ENCODE results near the gene RHOF. TPM values are rescaled to one million over a fixed set of nuclear protein-coding genes. Genes with fewer than 3 reads are reported as not detected.
A peak's percentile ranks its signal among the peaks of the same experiment; 100 is the strongest.

The RHOF gene
- total and polyA plus RNA-seq, 4 donors: 0.97 to 7.0 (median 3.5) TPM

DNA sequence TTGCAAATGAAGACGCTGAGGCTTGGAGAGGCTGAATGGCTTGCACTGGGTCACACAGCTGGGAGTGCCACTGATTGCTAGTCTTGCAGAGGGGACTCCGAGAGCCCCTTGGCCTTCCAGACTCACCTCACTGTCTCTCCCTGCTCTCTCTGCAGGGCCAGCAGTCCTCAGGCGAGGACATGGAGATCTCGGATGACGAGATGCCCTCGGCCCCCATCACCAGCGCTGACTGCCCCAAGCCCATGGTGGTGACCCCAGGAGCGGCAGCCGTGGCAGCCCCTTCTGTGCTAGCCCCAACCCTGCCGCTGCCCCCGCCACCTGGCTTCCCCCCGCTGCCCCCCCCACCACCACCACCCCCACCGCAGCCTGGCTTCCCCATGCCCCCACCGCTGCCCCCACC is 20.5 kb upstream of the RHOF start:
- Histone ChIP-seq H3K4me3 (ENCODE audit: low read depth in 1 of 3, low read length in 3 of 3) (no peak overlapping the region), H3K9me3 (ENCODE audit: control insufficient read depth in 4 of 4, low read length in 3 of 4) (no peaks in the 10 kb centered on the region), H3K9ac (ENCODE audit: low read depth in 1 of 2, low read length in 2 of 2) (no peak overlapping the region), H3K27me3 (ENCODE audit: control insufficient read depth in 4 of 4, insufficient read depth in 4 of 4, low read length in 3 of 4) (no peaks in the 10 kb centered on the region), H3K27ac (ENCODE audit: low read depth in 1 of 2, low read length in 2 of 2) (no peak overlapping the region), H3K36me3 (ENCODE audit: control insufficient read depth in 4 of 4, insufficient read depth in 3 of 4, low read depth in 1 of 4, low read length in 3 of 4) (peaks cover 28 to 52% (median 37%) of the 10 kb centered on the region in 4 donors), H3K4me1 (ENCODE audit: control insufficient read depth in 4 of 4, insufficient read depth in 4 of 4, low read length in 3 of 4) (peaks cover 7 to 45% (median 31%) of the 10 kb centered on the region in 4 donors)
- no peak for DNase-seq (ENCODE audit: low spot score)
- WGBS: 93% methylated on average over 14 of the region's 14 CpGs
- TF ChIP-seq, protein P1, sequence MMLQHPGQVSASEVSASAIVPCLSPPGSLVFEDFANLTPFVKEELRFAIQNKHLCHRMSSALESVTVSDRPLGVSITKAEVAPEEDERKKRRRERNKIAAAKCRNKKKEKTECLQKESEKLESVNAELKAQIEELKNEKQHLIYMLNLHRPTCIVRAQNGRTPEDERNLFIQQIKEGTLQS (IDR thresholded peaks at IDR 0.05): no peak
- TF ChIP-seq GABPA (IDR thresholded peaks at IDR 0.05 in 1 of 2, conservative IDR thresholded peaks at IDR 0.05 in 1 of 2) (no peak), YY1 (IDR thresholded peaks at IDR 0.05) (no peak), EGR1 (IDR thresholded peaks at IDR 0.05; ENCODE audit: low read depth in 2 of 2) (no peak), NR2F2 (IDR thresholded peaks at IDR 0.05) (no peak), HNF4A (conservative IDR thresholded peaks at IDR 0.05) (no peak), FOXA2 (IDR thresholded peaks at IDR 0.05) (no peak), SP1 (IDR thresholded peaks at IDR 0.05) (no peak), FOXA1 (IDR thresholded peaks at IDR 0.05) (no peak), RXRA (IDR thresholded peaks at IDR 0.05) (no peak), HNF4G (IDR thresholded peaks at IDR 0.05) (no peak)
- TF ChIP-seq, protein P2, sequence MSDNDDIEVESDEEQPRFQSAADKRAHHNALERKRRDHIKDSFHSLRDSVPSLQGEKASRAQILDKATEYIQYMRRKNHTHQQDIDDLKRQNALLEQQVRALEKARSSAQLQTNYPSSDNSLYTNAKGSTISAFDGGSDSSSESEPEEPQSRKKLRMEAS (IDR thresholded peaks at IDR 0.05): no peak
- TF ChIP-seq, protein P3, sequence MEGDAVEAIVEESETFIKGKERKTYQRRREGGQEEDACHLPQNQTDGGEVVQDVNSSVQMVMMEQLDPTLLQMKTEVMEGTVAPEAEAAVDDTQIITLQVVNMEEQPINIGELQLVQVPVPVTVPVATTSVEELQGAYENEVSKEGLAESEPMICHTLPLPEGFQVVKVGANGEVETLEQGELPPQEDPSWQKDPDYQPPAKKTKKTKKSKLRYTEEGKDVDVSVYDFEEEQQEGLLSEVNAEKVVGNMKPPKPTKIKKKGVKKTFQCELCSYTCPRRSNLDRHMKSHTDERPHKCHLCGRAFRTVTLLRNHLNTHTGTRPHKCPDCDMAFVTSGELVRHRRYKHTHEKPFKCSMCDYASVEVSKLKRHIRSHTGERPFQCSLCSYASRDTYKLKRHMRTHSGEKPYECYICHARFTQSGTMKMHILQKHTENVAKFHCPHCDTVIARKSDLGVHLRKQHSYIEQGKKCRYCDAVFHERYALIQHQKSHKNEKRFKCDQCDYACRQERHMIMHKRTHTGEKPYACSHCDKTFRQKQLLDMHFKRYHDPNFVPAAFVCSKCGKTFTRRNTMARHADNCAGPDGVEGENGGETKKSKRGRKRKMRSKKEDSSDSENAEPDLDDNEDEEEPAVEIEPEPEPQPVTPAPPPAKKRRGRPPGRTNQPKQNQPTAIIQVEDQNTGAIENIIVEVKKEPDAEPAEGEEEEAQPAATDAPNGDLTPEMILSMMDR (IDR thresholded peaks at IDR 0.05; ENCODE audit: low read depth, low read length, missing input control): no peak

DNA sequence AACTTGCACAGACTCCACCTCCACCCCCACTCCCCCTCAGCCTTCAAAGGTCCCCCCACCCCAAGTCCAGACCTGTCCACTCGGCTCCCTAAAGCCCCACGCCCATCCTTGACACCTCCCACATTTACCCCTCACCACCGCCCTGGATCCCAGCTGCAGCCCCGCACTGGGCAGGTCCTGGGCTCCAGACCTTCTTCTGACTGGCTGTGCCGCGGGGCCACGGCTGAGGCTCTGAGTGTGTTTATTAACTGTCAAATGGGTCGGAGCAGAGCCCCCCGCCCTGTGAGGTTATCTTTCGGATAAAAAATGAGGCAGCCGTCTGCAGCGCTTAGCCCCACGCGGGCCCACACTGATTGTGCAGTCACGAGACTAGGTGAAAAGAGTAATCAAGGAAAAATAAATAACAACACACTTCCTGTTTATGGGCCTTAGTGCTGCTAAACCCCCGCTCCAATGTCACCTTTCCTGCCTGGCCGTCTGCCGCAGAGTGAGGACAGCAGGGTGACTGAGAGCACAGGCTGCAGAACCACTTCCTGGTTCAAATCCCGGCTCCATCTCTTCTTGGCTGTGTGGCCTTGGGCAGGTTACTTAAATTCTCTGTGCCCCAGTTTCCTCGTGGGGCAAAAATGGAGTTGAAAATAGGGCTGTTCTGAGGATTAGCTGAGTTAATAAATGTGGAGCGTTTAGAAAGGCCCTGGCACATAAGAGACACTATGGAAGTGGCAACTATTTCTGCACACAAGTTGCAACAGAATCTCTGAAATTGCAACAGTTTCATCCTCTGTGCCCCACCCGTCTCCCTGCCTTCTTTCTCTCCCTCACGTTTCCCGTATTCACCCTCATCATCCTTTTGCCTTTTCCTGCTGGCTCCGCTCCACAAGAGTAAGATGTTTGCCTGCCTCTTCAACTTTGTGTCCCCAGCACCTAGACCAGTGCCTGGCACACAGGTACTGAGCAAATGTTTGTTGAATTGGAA is 19.7 kb upstream of the RHOF start:
- Histone ChIP-seq H3K27ac (ENCODE audit: low read depth in 1 of 2, low read length in 2 of 2) (peak overlapping the region; percentile 32 to 33), H3K9me3 (ENCODE audit: control insufficient read depth in 4 of 4, low read length in 3 of 4) (no peaks in the 10 kb centered on the region), H3K36me3 (ENCODE audit: control insufficient read depth in 4 of 4, insufficient read depth in 3 of 4, low read depth in 1 of 4, low read length in 3 of 4) (peaks cover 29 to 55% (median 40%) of the 10 kb centered on the region in 4 donors), H3K9ac (ENCODE audit: low read depth in 1 of 2, low read length in 2 of 2) (peak overlapping the region in 1 of 2 donors; percentile 12), H3K4me3 (ENCODE audit: low read depth in 1 of 3, low read length in 3 of 3) (peak overlapping the region; percentile 47 to 69 (median 59)), H3K4me1 (ENCODE audit: control insufficient read depth in 4 of 4, insufficient read depth in 4 of 4, low read length in 3 of 4) (peaks cover 7 to 50% (median 34%) of the 10 kb centered on the region in 4 donors), H3K27me3 (ENCODE audit: control insufficient read depth in 4 of 4, insufficient read depth in 4 of 4, low read length in 3 of 4) (no peaks in the 10 kb centered on the region)
- WGBS: 31% methylated on average over 25 of the region's 25 CpGs
- TF ChIP-seq TAF1 (conservative IDR thresholded peaks at IDR 0.05) (no peak), RAD21 (IDR thresholded peaks at IDR 0.05) (peak in 1 of 2 donors; percentile 11)
- DNase-seq (ENCODE audit: low spot score): no peak

DNA sequence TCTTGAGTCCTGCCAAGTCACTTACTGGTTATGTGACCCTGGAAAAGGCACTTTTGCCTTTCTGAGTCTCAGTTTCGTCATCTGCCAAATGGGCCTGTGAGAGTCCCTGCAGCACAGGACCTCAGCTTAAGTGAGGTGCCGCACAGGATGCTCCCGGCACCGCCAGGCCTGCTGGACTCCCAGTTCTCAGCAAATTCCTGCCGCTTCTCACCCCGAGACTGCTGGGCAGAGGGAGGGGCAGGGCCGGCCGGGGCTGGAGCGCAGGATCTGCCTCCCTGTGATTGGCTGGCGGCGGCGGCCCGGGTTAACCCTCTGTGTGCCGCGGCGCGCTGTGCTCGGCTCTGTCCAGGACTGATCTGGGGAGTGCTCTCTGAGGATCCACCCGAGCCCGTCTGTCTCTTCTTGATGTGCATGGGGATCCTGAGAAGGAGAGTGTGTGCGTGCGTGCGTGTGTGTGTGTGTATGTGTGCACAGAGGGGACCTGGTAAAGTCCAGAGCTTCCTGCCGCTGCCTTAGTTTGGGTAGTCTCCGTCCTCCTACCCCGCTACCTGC is 18.9 kb upstream of the RHOF start:
- H3K9me3 ChIP-seq (ENCODE audit: control insufficient read depth in 4 of 4, low read length in 3 of 4): no peaks in the 10 kb centered on the region
- peak overlapping the region; percentile 59 to 71 (median 69) for H3K4me3 ChIP-seq (ENCODE audit: low read depth in 1 of 3, low read length in 3 of 3)
- no peak for TF ChIP-seq EGR1 (IDR thresholded peaks at IDR 0.05; ENCODE audit: low read depth in 2 of 2)
- peak overlapping the region; percentile 32 to 71 for H3K27ac ChIP-seq (ENCODE audit: low read depth in 1 of 2, low read length in 2 of 2)
- DNase-seq (ENCODE audit: low spot score): peak; percentile 83
- H3K9ac ChIP-seq (ENCODE audit: low read depth in 1 of 2, low read length in 2 of 2): peak overlapping the region in 1 of 2 donors; percentile 12
- H3K27me3 ChIP-seq (ENCODE audit: control insufficient read depth in 4 of 4, insufficient read depth in 4 of 4, low read length in 3 of 4): no peaks in the 10 kb centered on the region
- H3K36me3 ChIP-seq (ENCODE audit: control insufficient read depth in 4 of 4, insufficient read depth in 3 of 4, low read depth in 1 of 4, low read length in 3 of 4): peaks cover 25 to 47% (median 34%) of the 10 kb centered on the region in 4 donors
- WGBS: 9% methylated on average over 26 of the region's 26 CpGs
- peaks cover 9 to 58% (median 41%) of the 10 kb centered on the region in 4 donors for H3K4me1 ChIP-seq (ENCODE audit: control insufficient read depth in 4 of 4, insufficient read depth in 4 of 4, low read length in 3 of 4)
